SK-N-SH (cell line): ENCODE results near the gene ADIPOR2.

ENCODE experiments used
- EZH2phosphoT487 ChIP-seq: fragments of 200-600 bp; sonication (generic); IDR thresholded peaks from 2 replicates; pipeline ENCODE4 v1.6.1; 2017; ENCODE audit warnings: low read depth, mixed run types, mild to moderate bottlenecking, antibody characterized with exemption, moderate library complexity, borderline replicate concordance
- GABPA ChIP-seq: IDR thresholded peaks from 2 replicates; pipeline ENCODE4 v1.4.0; 2012; ENCODE audit warnings: low read depth, mild to moderate bottlenecking
- POLR2AphosphoS5 ChIP-seq: IDR thresholded peaks from 2 replicates; pipeline ENCODE4 v1.6.1; 2012; ENCODE audit warnings: low read depth, low read length
- RXRA ChIP-seq: IDR thresholded peaks from 2 replicates; pipeline ENCODE4 v1.4.0; 2012; ENCODE audit warnings: low read depth, mild to moderate bottlenecking, borderline replicate concordance
- TAF1 ChIP-seq: IDR thresholded peaks from 2 replicates; pipeline ENCODE4 v1.6.1; 2012; ENCODE audit warnings: low read depth, mild to moderate bottlenecking, low read length, moderate library complexity, borderline replicate concordance
- TF ChIP-seq, protein P1 (sequence below): fragments of 200-600 bp; sonication (generic); IDR thresholded peaks from 2 replicates; pipeline ENCODE4 v1.6.1; 2017; ENCODE audit warnings: antibody characterized with exemption, mild to moderate bottlenecking, moderate library complexity
- TF ChIP-seq, protein P2 (sequence below): IDR thresholded peaks from 2 replicates; pipeline ENCODE4 v1.4.0; 2012; ENCODE audit warnings: low read depth, borderline replicate concordance

DNA sequence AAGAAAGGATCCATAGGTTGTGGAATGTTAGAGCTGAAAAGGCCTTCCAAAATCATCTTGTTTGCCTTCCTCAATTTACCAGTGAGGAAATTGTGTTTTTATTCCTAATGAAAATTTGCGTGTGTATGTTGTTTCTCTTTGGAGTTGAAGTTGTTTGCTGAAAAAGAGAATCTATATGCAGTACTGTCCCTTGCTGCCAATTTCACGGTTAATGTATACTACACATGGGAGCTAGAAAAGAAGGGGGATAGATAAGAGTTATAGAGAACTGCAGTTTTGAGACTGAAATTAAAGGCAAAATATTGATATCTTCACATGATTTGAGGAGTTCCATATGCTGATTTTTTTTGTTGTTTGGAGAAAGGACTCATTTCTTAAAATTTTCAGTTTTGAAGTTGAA, 67.5 kb downstream of the ADIPOR2 start:
- TF ChIP-seq EZH2phosphoT487, result no peak
- TF ChIP-seq POLR2AphosphoS5, result no peak
- TF ChIP-seq, protein P1, sequence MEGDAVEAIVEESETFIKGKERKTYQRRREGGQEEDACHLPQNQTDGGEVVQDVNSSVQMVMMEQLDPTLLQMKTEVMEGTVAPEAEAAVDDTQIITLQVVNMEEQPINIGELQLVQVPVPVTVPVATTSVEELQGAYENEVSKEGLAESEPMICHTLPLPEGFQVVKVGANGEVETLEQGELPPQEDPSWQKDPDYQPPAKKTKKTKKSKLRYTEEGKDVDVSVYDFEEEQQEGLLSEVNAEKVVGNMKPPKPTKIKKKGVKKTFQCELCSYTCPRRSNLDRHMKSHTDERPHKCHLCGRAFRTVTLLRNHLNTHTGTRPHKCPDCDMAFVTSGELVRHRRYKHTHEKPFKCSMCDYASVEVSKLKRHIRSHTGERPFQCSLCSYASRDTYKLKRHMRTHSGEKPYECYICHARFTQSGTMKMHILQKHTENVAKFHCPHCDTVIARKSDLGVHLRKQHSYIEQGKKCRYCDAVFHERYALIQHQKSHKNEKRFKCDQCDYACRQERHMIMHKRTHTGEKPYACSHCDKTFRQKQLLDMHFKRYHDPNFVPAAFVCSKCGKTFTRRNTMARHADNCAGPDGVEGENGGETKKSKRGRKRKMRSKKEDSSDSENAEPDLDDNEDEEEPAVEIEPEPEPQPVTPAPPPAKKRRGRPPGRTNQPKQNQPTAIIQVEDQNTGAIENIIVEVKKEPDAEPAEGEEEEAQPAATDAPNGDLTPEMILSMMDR, result no peak
- TF ChIP-seq, protein P2, sequence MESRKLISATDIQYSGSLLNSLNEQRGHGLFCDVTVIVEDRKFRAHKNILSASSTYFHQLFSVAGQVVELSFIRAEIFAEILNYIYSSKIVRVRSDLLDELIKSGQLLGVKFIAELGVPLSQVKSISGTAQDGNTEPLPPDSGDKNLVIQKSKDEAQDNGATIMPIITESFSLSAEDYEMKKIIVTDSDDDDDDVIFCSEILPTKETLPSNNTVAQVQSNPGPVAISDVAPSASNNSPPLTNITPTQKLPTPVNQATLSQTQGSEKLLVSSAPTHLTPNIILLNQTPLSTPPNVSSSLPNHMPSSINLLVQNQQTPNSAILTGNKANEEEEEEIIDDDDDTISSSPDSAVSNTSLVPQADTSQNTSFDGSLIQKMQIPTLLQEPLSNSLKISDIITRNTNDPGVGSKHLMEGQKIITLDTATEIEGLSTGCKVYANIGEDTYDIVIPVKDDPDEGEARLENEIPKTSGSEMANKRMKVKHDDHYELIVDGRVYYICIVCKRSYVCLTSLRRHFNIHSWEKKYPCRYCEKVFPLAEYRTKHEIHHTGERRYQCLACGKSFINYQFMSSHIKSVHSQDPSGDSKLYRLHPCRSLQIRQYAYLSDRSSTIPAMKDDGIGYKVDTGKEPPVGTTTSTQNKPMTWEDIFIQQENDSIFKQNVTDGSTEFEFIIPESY, result no peak
- no peak for TF ChIP-seq TAF1
- TF ChIP-seq GABPA, result no peak
- TF ChIP-seq RXRA, result no peak
